ENCODE measurements around the gene BRD4.

BRD4 gene

DNA sequence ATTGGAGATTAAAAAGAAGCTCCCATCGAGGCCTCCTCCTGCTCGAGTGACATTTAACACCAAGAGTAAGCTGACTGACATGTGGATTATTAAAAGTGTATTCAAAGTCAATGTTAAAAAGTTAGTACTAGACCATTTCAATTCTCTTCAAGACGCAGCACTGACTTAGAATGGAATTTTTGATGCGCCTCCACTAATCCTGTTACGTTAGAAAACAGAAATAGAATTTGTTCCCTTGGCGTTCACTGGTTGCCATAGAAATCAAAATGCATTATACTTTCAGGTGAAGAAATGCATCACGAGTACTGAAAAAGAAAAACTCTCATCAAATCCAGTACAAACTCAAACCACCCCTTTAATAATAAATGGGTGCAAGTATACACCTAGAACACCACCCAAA is 42.2 kb downstream of the BRD4 start:
- no peak for DNase-seq (ENCODE audit: low read depth in 2 of 2)

DNA sequence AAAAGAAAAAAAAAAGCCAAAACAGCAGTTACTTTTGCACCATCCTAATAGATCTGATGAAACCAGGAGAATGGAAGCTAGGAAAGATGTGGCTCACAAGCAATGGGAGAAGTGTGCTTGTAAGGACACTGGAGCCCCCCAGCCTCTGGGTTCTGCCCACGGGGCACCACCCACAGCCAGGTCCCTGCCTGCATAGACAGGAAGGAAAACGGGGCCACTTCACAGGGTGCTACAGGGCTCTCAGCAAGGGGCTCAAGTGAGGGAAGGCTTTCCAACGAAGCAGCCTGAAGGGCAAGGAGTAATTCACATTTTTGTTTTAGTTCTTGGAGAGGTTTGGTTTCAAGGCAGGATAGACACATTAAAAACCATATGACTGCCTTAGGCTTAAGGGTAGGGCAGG is 42.7 kb downstream of the BRD4 start:
- DNase-seq (ENCODE audit: low read depth in 2 of 2) = no peak

DNA sequence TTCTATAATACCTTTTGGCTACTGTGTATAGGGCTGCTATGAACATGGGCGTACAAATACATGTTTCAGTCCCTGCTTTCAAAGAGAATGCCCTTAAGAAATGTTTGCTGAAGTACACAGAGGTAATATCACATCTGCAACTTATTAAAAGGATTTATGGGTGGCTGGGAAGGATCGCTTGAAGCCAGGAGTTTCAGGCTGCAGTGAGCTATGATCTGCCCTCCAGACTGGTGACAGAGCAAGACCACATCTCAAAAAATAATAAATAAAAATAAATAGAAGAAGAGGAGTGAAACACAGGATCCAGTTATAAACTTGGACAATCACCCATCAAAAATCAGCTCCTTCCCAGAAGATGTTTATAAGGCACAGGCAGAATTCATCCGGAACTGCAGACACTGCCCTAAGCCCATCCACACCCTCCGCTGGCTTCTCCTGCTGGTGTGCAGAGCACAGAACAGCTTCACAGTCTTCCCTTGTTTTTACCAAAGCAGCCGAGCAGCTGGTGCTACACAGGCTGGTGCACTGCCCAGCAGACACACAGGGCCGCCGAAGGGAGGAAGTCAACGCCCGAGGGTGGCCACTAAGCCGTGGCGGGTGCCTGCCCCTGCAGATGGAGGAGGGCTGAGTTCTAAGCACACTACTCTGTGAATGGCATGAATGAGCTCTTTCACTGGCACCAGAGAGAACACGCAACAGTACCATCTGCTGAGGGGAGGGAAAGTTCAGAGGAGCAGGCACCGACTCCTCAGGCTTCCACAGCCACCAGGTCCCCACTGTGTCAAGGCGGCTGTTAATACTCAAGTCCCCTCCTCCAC is 44.0 kb downstream of the BRD4 start:
- no peak for DNase-seq (ENCODE audit: low read depth in 2 of 2)

- no peak for DNase-seq (ENCODE audit: low read depth in 2 of 2)
Measured at GRCh38 chr19:15287496-15287895, 44.8 kb downstream of the BRD4 start.

GRCh38 chr19:15286688-15287365 is 45.5 kb downstream of the BRD4 start:
- no peak for DNase-seq (ENCODE audit: low read depth in 2 of 2)

DNA sequence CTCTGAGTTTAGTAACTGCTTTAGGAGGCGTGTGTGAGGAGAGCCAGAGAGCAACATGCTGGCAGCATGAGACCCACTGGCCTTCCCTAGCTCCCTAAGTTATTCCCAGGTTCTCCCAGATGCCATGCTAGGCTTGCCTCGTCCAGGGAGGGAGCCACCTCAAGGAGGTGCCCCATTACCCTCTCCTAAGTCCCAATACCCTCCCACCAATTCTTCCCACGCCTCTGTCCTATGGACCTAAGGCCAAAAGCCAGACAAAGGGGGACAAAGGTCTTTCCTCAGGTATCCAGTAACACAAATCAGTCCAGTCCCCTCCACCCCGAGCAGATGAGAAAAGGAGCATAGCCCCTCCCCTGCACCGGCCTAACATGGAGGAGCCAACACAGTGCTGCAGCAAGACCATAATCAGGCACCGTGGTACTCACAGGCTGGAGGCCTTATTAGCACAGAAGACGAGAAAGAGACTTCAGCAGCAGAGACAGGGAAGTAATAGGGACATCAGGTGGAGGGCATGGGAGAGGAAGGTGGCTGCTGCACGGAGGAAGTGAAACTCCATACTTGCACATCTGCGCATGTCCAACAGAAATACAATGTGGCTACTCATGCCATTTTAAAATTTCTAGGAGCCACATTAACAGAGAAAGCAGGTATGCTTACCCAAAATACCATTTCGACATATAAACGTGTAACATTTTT is 46.3 kb downstream of the BRD4 start:
- no peak for DNase-seq (ENCODE audit: low read depth in 2 of 2)

- no peak for DNase-seq (ENCODE audit: low read depth in 2 of 2)
Measured at GRCh38 chr19:15284896-15285295, 47.4 kb downstream of the BRD4 start.

DNA sequence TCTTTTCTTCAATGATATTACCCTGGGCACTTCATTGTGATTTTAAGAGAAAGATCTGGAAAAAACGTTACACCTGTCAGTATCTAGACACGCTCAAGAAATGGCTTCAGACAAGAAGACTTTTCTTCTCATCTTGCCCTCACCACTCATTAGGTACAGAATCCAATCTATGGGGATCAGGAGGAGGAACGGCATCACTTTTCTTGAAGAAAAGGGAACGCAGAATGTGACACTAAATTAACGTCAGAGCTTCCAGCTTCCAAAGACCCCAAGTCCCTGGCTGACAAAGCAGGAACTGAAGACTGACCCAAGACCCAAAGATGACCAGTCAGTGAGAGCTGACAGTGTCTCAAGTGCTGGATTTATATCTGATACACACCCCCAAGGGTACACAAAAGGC is 48.2 kb downstream of the BRD4 start:
- DNase-seq (ENCODE audit: low read depth in 2 of 2) = no peak

- no peak for DNase-seq (ENCODE audit: low read depth in 2 of 2)
Measured at GRCh38 chr19:15283141-15283883, 49.0 kb downstream of the BRD4 start.

GRCh38 chr19:15282311-15282705 is 50.0 kb downstream of the BRD4 start:
- DNase-seq (ENCODE audit: low read depth in 2 of 2) = no peak

DNA sequence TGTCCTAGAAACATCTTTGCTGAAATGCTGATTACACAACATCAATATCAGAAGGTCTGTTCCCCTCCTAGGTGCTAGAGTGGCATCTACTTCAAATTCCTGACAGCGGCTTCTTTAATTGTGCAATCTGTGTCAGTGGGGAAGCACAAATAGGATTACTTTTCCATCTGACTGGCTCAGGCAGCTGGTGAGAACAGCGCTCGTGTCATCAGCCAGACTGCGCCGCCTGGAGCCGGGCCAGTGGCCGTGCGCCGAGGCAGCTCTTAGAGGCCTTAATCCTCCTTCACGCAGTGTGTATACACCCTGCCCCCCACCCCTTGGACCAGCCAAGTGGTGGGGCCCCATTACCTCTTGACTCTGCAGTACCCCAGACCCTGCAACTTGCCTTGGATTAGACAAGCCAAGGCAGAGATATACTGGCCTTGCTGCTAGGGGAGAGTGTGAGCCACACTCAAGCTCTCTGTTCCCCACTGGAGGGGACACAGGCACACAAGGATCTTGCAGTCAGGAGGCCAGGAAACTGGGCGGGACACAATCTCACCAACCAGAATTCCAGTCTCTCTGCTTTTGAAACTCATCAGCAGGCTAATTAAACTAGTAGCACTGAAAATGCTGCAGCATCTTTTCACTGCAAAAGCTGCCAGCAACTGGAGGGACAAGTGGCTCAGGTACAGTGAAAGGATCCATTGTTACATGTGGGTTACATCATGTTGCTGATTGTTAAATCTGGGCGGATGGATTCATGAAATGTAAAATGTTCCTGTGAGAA is 51.2 kb downstream of the BRD4 start:
- DNase-seq (ENCODE audit: low read depth in 2 of 2) = no peak

DNA sequence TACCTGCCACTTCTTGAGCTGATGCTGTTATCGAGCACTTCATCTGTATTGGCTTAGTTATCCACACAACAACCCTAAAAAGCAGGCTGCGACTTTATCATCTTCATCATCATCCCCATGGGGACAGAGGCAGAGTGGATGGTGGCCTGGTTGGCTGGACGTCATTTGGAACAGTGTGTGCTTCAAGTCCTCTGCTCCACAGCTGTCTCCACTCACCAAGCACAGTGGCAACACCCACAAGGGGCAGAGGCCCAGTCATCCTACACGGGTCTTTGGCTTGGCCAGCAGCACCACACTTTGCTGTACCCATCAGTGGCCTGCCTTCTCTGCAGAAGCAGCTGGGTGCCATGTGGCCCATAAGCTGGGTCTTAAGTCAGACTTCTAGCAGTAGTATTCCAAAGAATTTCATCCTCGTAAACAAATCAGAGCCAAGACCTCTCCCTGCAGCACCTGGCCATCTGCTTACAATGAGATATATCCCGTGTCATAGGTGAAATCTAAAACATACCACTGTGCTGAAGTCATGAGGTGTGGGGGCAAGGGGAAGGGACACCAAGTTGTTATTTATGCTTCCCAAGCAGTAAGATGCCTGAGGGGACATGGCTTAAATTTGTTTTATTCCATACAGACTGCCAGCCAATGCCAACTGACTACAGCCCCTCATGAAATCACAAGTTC is 52.2 kb downstream of the BRD4 start:
- DNase-seq (ENCODE audit: low read depth in 2 of 2) = no peak

- no peak for DNase-seq (ENCODE audit: low read depth in 2 of 2)
Measured at GRCh38 chr19:15279326-15279904, 52.9 kb downstream of the BRD4 start.

GRCh38 chr19:15276620-15277215 is 55.6 kb downstream of the BRD4 start:
- no peak for DNase-seq (ENCODE audit: low read depth in 2 of 2)

DNA sequence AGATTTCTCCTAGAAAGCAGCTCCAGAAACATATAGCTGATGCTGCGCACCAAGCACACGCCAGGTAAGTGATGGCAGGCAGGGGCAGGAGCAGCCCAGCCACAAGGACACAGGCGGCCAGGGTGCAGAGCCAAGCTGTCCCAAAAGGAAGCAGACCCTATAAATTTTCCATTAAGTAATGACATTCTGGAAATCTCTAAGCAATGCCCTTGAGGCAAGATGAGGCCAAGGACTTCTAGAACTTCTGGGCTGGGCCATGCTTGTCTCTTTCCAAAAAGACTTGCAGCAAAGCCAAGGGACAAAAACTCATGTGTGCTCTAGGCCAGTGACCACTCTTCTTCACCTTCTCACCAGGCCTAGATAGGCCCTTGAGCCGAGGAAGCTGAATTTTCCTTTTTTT is 57.9 kb downstream of the BRD4 start:
- DNase-seq (ENCODE audit: low read depth in 2 of 2) = no peak

- DNase-seq (ENCODE audit: low read depth in 2 of 2) = no peak
Measured at GRCh38 chr19:15269806-15270205, 62.5 kb downstream of the BRD4 start.

- no peak for DNase-seq (ENCODE audit: low read depth in 2 of 2)
Measured at GRCh38 chr19:15268928-15269253, 63.4 kb downstream of the BRD4 start.

GRCh38 chr19:15268192-15268927 is 64.0 kb downstream of the BRD4 start:
- DNase-seq (ENCODE audit: low read depth in 2 of 2) = no peak

GRCh38 chr19:15266683-15267082 is 65.7 kb downstream of the BRD4 start:
- no peak for DNase-seq (ENCODE audit: low read depth in 2 of 2)

All from activated CD4-positive, alpha-beta T cell treated with anti-CD3 and anti-CD28 coated beads for 24 hours (primary cell).